ENCODE measurements around the gene RAB40A.

DNA sequence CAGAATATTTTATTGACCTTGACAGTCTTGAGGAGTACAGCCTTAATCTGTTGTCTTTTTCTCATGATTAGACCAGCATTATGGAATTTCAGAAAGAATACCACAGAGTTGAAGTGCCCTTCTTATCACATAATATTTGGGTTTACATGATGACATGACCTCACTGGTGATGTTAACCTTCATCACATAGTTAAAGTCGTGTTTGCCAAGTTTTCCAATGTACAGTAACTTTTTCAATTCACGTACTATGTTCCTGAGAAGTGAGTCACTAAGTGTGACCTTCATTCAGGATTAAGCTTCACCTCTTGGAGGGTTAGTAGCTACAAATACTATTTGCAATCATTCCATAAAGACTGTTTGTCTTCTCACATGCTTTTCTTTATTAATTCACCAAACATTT lies 52.1 kb downstream of the RAB40A start:
- no peak for TF ChIP-seq CTCF (IDR thresholded peaks at IDR 0.05; ENCODE audit: low read depth, low read length)
- TF ChIP-seq POLR2A (IDR thresholded peaks at IDR 0.05; ENCODE audit: extremely low read depth, insufficient read length), result no peak
- no peak for TF ChIP-seq MAX (IDR thresholded peaks at IDR 0.05; ENCODE audit: low read depth, low read length)
- no peak for TF ChIP-seq MYC (IDR thresholded peaks at IDR 0.05; ENCODE audit: low read depth, low read length)

Data from NB4 (cell line).